Stimulated activated CD4-positive, alpha-beta T cell treated with anti-CD3 and anti-CD28 coated beads, Interleukin-15, amount 100 ng/mL, for 48 hours (primary cell): ENCODE measurements around the gene CLCNKB.
"Not testable (repeated sequence)": the region's sequence is repeated elsewhere in the genome, so short reads cannot be mapped to it uniquely, and the experiment has no call there.

Experiments
- DNase-seq, 2 donors: peaks; one replicate each; pipeline ENCODE4 v3.0.0-alpha.2; 2020; ENCODE audit warnings: low read depth in 2 of 2

CLCNKB gene

DNA sequence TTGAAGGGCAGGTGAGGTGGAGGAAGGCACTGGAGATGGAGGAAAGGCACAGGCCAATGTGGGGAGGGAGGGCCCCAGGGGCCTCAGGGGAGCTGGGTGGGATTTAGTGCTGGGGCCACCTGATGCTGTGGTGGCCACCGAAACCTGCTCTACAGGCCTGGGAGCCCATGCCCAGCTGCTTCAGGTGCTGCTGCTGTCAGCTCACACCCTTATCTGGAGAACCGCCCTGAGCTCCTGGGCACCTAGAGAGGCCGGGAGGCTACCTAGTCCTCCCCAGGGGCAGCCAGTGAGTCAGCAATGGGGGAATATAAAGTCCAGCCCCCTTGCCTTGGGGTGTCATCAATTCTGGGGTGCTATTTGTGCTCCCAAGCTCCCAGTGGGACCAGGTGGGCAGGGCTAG lies 17.7 kb downstream of the CLCNKB start:
- DNase-seq: no peak

DNA sequence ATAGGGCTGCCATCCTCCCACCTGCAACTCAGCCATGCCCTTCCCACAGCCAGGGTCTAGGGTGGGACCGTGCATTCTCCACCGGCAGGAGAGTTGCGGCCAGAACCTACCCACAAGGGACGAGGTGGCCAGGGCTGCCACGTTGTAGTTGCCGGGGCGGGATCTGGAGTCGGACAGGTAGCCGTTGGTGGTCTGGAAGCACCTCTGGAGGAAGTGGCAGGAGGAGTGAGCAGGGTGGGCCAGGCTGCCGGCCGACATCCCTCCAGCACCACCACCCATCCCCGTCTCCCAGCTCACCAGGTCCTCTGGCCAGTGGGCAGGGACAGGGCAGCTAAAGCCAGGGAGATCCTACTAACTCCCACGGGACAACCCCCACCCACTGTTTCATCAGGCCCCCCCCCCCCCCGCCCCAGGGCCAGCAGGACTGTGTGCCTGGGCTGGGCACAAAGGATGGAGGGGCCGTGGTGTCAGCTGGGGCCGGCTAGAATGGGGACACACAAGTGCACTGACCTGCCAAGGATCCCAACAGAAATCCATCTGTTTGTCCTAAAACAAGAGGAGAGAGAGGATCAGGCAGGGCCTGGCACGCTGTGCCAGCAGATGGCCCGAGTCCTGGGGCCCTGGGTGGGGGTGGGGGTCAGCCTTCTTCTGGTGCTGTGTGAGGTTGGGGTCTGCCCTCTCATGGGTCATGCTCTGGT lies 18.6 kb downstream of the CLCNKB start:
- not testable (repeated sequence) for DNase-seq

DNA sequence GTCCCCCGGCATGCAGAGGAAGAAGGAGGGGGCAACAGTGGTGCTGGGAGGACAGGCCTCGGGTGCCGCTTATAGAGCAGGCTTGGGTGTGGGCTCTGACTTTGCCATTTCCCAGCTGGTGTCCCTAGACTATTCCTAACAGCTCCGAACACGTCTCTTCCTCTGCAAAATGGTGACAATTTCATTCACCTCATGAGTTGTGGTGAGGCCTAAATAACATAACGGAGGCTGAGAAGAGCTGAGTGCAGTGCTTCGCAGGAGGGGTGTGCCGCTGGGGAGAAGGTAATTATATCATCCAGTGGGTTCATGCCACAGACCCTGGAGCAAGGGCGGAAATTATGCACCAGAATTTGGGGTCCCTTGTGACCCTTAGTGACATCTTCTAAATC lies 19.1 kb downstream of the CLCNKB start:
- DNase-seq: not testable (repeated sequence)

- DNase-seq: no peak
Measured at GRCh38 chr1:16063226-16063829, 19.7 kb downstream of the CLCNKB start.

GRCh38 chr1:16063921-16064320 lies 20.3 kb downstream of the CLCNKB start:
- no peak for DNase-seq

- no peak for DNase-seq
Measured at GRCh38 chr1:16064536-16065268, 21.1 kb downstream of the CLCNKB start.

GRCh38 chr1:16065269-16065576 lies 21.6 kb downstream of the CLCNKB start:
- DNase-seq: no peak

- DNase-seq: no peak
Measured at GRCh38 chr1:16066245-16066644, 22.7 kb downstream of the CLCNKB start.

- no peak for DNase-seq
Measured at GRCh38 chr1:16067127-16067768, 23.7 kb downstream of the CLCNKB start.

DNA sequence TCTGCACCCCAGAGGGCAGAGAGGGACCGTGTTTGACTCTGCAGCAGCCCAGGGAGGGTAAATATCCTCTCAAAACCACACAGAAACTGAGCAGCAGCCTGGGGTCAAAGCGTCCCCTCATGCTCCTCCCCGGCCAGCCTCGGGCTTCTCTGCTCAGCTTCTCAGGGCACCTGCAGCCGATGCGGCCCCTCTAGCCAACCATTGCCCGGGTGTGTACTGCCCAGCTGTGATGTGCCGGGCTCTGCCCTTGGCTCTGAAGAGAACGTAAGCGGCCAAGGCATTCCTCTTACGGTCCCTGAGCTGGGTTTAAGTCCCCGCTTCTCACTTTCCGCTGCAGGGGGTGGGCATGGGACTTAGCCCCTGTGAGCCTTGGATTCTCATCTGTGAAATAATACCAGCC lies 24.4 kb downstream of the CLCNKB start:
- DNase-seq: no peak

DNA sequence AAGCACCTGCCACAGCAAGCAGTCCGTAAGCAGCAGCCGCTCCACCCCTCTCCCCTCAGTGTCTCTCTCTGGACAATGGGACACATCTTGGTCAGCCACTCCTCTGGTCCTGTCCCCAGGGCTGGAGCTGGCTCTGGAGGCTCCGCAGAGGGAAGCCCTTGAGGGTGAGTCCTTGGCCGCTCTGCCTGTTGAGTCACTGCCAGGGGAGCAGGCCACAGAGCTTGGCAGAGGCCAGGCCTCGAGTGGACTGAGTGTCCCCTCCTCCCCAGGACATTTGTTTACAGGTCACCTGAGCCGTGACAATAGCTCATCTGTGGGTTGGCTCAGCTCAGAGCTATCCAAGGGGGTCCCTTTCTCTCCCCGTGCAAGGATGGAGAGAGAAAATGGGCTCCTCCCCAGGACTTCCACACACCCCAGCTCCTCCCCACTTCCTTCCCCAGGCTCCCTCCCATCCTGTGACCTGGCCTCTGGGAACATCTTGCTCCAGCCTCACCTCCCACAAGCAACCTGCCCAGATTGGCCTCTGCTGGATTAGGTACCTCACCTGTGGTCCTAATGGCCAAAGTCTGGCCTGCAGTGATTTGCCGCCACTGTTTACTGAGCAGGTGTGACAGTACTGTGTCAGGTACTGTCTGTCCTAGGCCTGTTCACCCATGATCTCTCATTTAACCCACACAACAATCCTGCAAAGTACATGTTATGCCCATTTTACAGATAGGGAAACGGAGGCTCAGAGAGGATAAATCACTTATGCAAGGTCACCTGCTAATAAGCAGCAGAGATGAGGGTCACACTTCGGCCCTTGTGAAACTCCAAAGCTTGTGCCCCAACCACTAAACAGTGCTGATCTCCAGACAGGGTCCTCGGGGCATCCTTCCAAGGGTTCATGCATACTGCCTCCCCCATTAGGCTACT lies 25.0 kb downstream of the CLCNKB start:
- DNase-seq: no peak

- no peak for DNase-seq
Measured at GRCh38 chr1:16070640-16071355, 27.2 kb downstream of the CLCNKB start.

- DNase-seq: no peak
Measured at GRCh38 chr1:16071614-16072013, 28.0 kb downstream of the CLCNKB start.

DNA sequence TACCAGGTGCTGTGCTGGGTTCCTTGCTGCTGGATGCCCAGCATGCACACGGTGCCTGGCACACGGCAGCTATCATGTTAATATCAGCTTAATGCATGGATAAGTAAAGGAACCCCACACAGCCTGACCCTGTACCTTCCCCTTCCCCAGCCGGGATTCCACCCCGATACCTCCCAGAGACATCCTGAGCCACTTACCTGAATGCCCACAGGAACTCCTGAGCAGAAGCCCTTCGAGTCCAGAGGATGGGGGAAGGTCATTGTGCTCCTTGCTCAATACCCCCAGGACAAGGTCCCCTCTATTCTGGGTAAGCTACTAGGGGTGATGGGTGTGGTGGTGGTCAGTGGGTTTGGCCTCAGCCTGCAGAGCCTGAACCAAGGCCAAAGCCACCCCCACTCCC lies 28.5 kb downstream of the CLCNKB start:
- DNase-seq: no peak

- DNase-seq: no peak
Measured at GRCh38 chr1:16072616-16073484, 29.3 kb downstream of the CLCNKB start.

DNA sequence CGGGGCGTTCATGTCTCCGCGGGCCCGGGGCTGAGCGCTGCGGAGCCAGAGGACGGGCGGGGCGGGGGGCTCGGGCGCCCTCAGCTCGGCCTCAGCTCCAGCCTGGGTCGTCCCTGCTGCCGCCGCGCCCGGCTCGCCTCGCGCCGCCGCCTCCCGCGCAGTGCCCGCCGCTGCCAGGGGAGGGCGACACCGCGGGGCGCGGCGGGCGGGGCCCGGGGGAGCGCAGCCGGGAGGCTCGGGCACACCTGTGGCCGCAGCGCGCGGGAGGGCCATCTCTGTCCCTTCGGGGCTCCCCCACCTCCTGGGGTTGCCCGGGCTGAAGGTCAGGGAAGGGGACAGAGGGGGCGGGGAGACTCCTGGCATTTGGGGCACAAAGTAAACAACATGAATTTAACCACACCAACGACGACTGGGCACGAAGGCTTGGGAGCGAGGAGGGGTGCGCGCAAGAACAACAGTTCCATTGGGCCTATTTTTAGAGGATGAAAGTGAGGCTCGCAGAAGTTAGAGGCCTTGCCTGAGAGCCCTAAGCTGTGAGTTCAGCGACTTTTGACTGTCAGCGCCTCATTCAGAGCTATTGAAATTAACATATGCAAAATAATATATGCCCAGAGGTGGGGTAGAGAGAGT lies 30.0 kb downstream of the CLCNKB start, which contains the start of gene FAM131C:
Gene FAM131C (minus strand): TSS at position 162 of the 630 bp plus-strand sequence. CDS start 209 bp downstream, outside the sequence.
- DNase-seq: peak in 1 of 2 donors; percentile 11

- DNase-seq: no peak
Measured at GRCh38 chr1:16074217-16074616, 30.6 kb downstream of the CLCNKB start.

GRCh38 chr1:16075337-16076030 lies 31.9 kb downstream of the CLCNKB start:
- DNase-seq: no peak
